GM12878 (cell line): Measurements from ENCODE around the gene SLC41A1. TPM values are rescaled to one million over a fixed set of nuclear protein-coding genes. Genes with fewer than 3 reads are reported as not detected.

Experiments
- ATAC-seq: fragments of 200-7000 bp; cut with Tn5 transposase; 3 replicates; pipeline ENCODE4 v1.9.1; 2020; ENCODE audit warnings: mild to moderate bottlenecking, moderate library complexity
- BruUV-seq: library from RNA; stranded (reverse); fragments of 400-500 nt; replicated peaks from 2 replicates; lab custom pipeline; 2021; lab: Mats Ljungman, UMichigan
- CTCF ChIA-PET: fragments of 300-600 bp; sonication (Branson Sonifier 250); formaldehyde crosslinking; extraction: SDS; loops from one replicate; lab custom pipeline; 2021; ENCODE audit warnings: inconsistent platforms; lab: Yijun Ruan, JAX
- POLR2A ChIA-PET: fragments of 350-600 bp; formaldehyde crosslinking; extraction: SDS; loops from one replicate; lab custom pipeline; 2021; ENCODE audit warnings: inconsistent platforms; lab: Charles Lee
- RAD21 ChIA-PET: fragments of 300-600 bp; sonication (Branson Sonifier 250); formaldehyde crosslinking; loops from one replicate; lab custom pipeline; 2023; ENCODE audit warnings: antibody characterized with exemption; ENCODE audit not compliant: unreplicated experiment; lab: Charles Lee
- SMC1A ChIA-PET: fragments of 300-600 bp; sonication (Branson Sonifier 250); formaldehyde crosslinking; loops from one replicate; lab custom pipeline; 2023; ENCODE audit not compliant: unreplicated experiment, uncharacterized antibody; lab: Charles Lee
- DNase-seq: peaks from one replicate; pipeline ENCODE4 v3.0.0-alpha.2; 2011; ENCODE audit warnings: low read depth, low spot score
- FAIRE-seq: peaks from 3 replicates; lab custom pipeline; 2011; peaks lifted over from hg19 to GRCh38; lab: Jason Lieb, UNC
- H2AFZ ChIP-seq: 2 replicates; pipeline ENCODE4 v1.6.0; 2011; ENCODE audit warnings: low read depth, low read length, control low read depth; ENCODE audit not compliant: control insufficient read depth
- H3K27ac ChIP-seq: 2 replicates; pipeline ENCODE4 v1.5.1; 2011; ENCODE audit warnings: control low read depth; ENCODE audit not compliant: control insufficient read depth, insufficient read depth
- H3K27me3 ChIP-seq, 2 experiments: replicated peaks in 1 of 2; 2 replicates each; pipeline versions ENCODE4 v1.6.0 to v1.6.1; 2011; ENCODE audit warnings: low read length in 1 of 2; ENCODE audit not compliant: control insufficient read depth in 2 of 2, insufficient read depth in 2 of 2
- H3K36me3 ChIP-seq, 2 experiments: 2 replicates each; pipeline ENCODE4 v1.5.1; 2011; ENCODE audit warnings: low read length in 1 of 2; ENCODE audit not compliant: control insufficient read depth in 2 of 2, insufficient read depth in 2 of 2
- H3K4me1 ChIP-seq: 2 replicates; pipeline ENCODE4 v1.6.1; 2011; ENCODE audit warnings: mild to moderate bottlenecking, low read length, moderate library complexity, mixed read lengths; ENCODE audit not compliant: control insufficient read depth, insufficient read depth
- H3K4me2 ChIP-seq: 2 replicates; pipeline ENCODE4 v1.6.0; 2011; ENCODE audit warnings: control low read depth; ENCODE audit not compliant: control insufficient read depth, insufficient read depth
- H3K4me3 ChIP-seq: fragments of 200-600 bp; sonication (generic); 2 replicates; pipeline ENCODE4 v1.5.1; 2016
- H3K79me2 ChIP-seq: 2 replicates; pipeline ENCODE4 v1.6.0; 2011; ENCODE audit warnings: low read length; ENCODE audit not compliant: control insufficient read depth, insufficient read depth
- H3K9ac ChIP-seq: 2 replicates; pipeline ENCODE4 v1.8.0; 2011; ENCODE audit warnings: low read length, control low read depth, mixed read lengths; ENCODE audit not compliant: control insufficient read depth, insufficient read depth
- H3K9me3 ChIP-seq: replicated peaks from 3 replicates; pipeline ENCODE4 v1.5.1; 2011; ENCODE audit warnings: mild to moderate bottlenecking, low read length; ENCODE audit not compliant: control insufficient read depth, insufficient read depth
- H4K20me1 ChIP-seq: 2 replicates; pipeline ENCODE4 v1.6.0; 2011; ENCODE audit not compliant: control insufficient read depth, insufficient read depth
- HDAC6 ChIP-seq: fragments of 200-600 bp; sonication (generic); IDR thresholded peaks from one replicate; pipeline ENCODE4 v1.8.0; 2017; ENCODE audit warnings: antibody characterized with exemption; ENCODE audit not compliant: unreplicated experiment
- HSF1 ChIP-seq: fragments of 150-350 bp; IDR thresholded peaks from 2 replicates; pipeline ENCODE4 v1.6.1; 2014; ENCODE audit warnings: mild to moderate bottlenecking, low read depth, low read length
- NR2C2 ChIP-seq: IDR thresholded peaks from 2 replicates; pipeline ENCODE4 v1.6.1; 2011; ENCODE audit warnings: borderline replicate concordance, low read depth; ENCODE audit not compliant: control insufficient read depth, insufficient read length
- NR2F1 ChIP-seq: fragments of 450-650 bp; conservative IDR thresholded peaks from 2 replicates; pipeline ENCODE4 v1.6.1; 2017; ENCODE audit warnings: mild to moderate bottlenecking
- RB1 ChIP-seq: fragments of 450-650 bp; formaldehyde crosslinking; IDR thresholded peaks from 2 replicates; pipeline ENCODE4 v1.6.1; 2017; ENCODE audit warnings: mild to moderate bottlenecking, borderline replicate concordance
- REST ChIP-seq: IDR thresholded peaks from 2 replicates; pipeline ENCODE4 v1.6.1; 2012; ENCODE audit warnings: mild to moderate bottlenecking, low read depth, low read length
- TCF3 ChIP-seq: IDR thresholded peaks from 2 replicates; pipeline ENCODE4 v1.6.1; 2012; ENCODE audit warnings: low read depth, mild to moderate bottlenecking, low read length, borderline replicate concordance; ENCODE audit not compliant: insufficient read depth
- ZZZ3 ChIP-seq: IDR thresholded peaks from 2 replicates; pipeline ENCODE4 v1.6.1; 2011; ENCODE audit warnings: low read depth; ENCODE audit not compliant: control insufficient read depth, insufficient read length
- WGBS: methylation state at CpG from one replicate; pipeline ENCODE4 v1.1.6; 2016; ENCODE audit warnings: low lambda C conversion rate; ENCODE audit not compliant: insufficient replicate concordance, insufficient coverage; ENCODE audit errors: missing lambda C conversion rate; 5-methylcytosine and 5-hydroxymethylcytosine counted together
- in situ Hi-C: fragments of 300-500 bp; cut with MboI; formaldehyde crosslinking; loops from 9 replicates; pipeline ENCODE4 v1.14.3; 2018; ENCODE audit warnings: mixed read lengths
- intact Hi-C: fragments of 100-400 bp; cut with micrococcal nuclease; formaldehyde crosslinking; loops from one replicate; pipeline ENCODE4 v1.14.2; 2022; ENCODE audit not compliant: unreplicated experiment
- polyA plus RNA-seq, 11 experiments: library from polyadenylated mRNA; depleted of rRNA in 4 of 11; unstranded in 6 of 11; stranded (reverse) in 5 of 11; fragments of >200 nt; fragmentation: Nextera tagmentation in 4 of 11; fragmentation: Illumina TruSeq in 1 of 11; extraction: Ambion mirVana in 4 of 11; extraction: Trizol in 1 of 11; gene quantifications; 1 replicate in 1 of 11; 2 replicates in 10 of 11; pipeline versions ENCODE4 v1.2.1 to v1.2.3, GENCODE V29; 2011 to 2016; ENCODE audit warnings: inconsistent platforms in 2 of 11, missing spikeins in 2 of 11, low read depth in 1 of 11
- total RNA-seq, 4 experiments: library from RNA; depleted of rRNA in 3 of 4; stranded (reverse); fragments of >200 nt in 3 of 4; fragmentation: Illumina TruSeq in 1 of 4; extraction: Trizol in 1 of 4; gene quantifications; 2 replicates each; pipeline versions ENCODE4 v1.2.1 to v1.2.3, GENCODE V29; 2013 to 2021
- TF ChIP-seq, protein P1 (sequence below): fragments of 450-650 bp; IDR thresholded peaks from 2 replicates; pipeline ENCODE4 v1.6.1; 2016; ENCODE audit warnings: mild to moderate bottlenecking
- TF ChIP-seq, protein P2 (sequence below): fragments of 450-650 bp; formaldehyde crosslinking; IDR thresholded peaks from 2 replicates; pipeline ENCODE4 v1.5.0; 2022; ENCODE audit warnings: mild to moderate bottlenecking, missing genetic modification characterization

Gene SLC41A1
- total and polyA plus RNA-seq, 10 of the 15 experiments (the other 5 are each of a cell fraction or from before 2014, with no cell fraction given) = 0.13 to 11.3 (median 0.42) TPM

GRCh38 chr1:205812271-205812877 is 624 bp downstream of the SLC41A1 start (continued):
- TF ChIP-seq REST (no peak), NR2F1 (no peak), HDAC6 (no peak)
- TF ChIP-seq, protein P1, sequence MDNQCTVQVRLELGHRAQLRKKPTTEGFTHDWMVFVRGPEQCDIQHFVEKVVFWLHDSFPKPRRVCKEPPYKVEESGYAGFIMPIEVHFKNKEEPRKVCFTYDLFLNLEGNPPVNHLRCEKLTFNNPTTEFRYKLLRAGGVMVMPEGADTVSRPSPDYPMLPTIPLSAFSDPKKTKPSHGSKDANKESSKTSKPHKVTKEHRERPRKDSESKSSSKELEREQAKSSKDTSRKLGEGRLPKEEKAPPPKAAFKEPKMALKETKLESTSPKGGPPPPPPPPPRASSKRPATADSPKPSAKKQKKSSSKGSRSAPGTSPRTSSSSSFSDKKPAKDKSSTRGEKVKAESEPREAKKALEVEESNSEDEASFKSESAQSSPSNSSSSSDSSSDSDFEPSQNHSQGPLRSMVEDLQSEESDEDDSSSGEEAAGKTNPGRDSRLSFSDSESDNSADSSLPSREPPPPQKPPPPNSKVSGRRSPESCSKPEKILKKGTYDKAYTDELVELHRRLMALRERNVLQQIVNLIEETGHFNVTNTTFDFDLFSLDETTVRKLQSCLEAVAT = no peak

GRCh38 chr1:205811660-205812059 is 1.3 kb downstream of the SLC41A1 start:
- FAIRE-seq (no peak), ATAC-seq (no peak), DNase-seq (no peak)
- peaks cover 6% of the 10 kb centered on the region for H3K4me1 ChIP-seq
- no peaks in the 10 kb centered on the region for H3K36me3 ChIP-seq
- no peak overlapping the region; the same call in 1 of the 2 replicates for H3K4me2 ChIP-seq
- ChIA-PET CTCF (interaction anchor here (0.6 to 2.4 kb wide), 7 partner anchors 19 to 220 kb away, joined by 4 to 13 read pairs (median 4); no protein-coding TSS in a partner anchor), RAD21 (interaction anchor here (0.8 to 1.8 kb wide), 4 partner anchors 20 to 166 kb away, joined by 3 to 5 read pairs (median 4); partner anchors contain the start of gene NUCKS1), POLR2A (interaction anchor here (0.9 to 1.8 kb wide), 4 partner anchors 15 to 62 kb away, joined by 3 to 7 read pairs (median 3); no protein-coding TSS in a partner anchor), SMC1A (interaction anchor here (0.9 to 2.6 kb wide), 7 partner anchors 18 to 166 kb away, joined by 3 to 12 read pairs (median 4); no protein-coding TSS in a partner anchor)
- in situ Hi-C loops = no loop called here
- WGBS = 46% methylated on average over 5 of the region's 5 CpGs
- H3K4me3 ChIP-seq = no peak overlapping the region
- H3K9ac ChIP-seq = no peak overlapping the region
- no peak overlapping the region for H2AFZ ChIP-seq
- H3K79me2 ChIP-seq = no peaks in the 10 kb centered on the region
- no TSS peak for BruUV-seq
- intact Hi-C loops = loop anchor here (5.0 kb wide), 2 partner anchors 51 to 106 kb away; no protein-coding TSS in a partner anchor
- no peaks in the 10 kb centered on the region for H4K20me1 ChIP-seq
- H3K27me3 ChIP-seq = peaks cover 2 to 10% of the 10 kb centered on the region in 2 experiments; a peak in 2 of 4 replicates
- H3K9me3 ChIP-seq = no peaks in the 10 kb centered on the region
- no peak overlapping the region for H3K27ac ChIP-seq
- TF ChIP-seq RB1 (no peak), TCF3 (no peak), ZZZ3 (no peak), HSF1 (no peak), NR2C2 (no peak)
- TF ChIP-seq, protein P2, sequence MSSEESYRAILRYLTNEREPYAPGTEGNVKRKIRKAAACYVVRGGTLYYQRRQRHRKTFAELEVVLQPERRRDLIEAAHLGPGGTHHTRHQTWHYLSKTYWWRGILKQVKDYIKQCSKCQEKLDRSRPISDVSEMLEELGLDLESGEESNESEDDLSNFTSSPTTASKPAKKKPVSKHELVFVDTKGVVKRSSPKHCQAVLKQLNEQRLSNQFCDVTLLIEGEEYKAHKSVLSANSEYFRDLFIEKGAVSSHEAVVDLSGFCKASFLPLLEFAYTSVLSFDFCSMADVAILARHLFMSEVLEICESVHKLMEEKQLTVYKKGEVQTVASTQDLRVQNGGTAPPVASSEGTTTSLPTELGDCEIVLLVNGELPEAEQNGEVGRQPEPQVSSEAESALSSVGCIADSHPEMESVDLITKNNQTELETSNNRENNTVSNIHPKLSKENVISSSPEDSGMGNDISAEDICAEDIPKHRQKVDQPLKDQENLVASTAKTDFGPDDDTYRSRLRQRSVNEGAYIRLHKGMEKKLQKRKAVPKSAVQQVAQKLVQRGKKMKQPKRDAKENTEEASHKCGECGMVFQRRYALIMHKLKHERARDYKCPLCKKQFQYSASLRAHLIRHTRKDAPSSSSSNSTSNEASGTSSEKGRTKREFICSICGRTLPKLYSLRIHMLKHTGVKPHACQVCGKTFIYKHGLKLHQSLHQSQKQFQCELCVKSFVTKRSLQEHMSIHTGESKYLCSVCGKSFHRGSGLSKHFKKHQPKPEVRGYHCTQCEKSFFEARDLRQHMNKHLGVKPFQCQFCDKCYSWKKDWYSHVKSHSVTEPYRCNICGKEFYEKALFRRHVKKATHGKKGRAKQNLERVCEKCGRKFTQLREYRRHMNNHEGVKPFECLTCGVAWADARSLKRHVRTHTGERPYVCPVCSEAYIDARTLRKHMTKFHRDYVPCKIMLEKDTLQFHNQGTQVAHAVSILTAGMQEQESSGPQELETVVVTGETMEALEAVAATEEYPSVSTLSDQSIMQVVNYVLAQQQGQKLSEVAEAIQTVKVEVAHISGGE = no peak
